ENCODE results near the gene TMEM218. TPM values are rescaled to one million over a fixed set of nuclear protein-coding genes. Genes with fewer than 3 reads are reported as not detected.

TMEM218 gene
- total and polyA plus RNA-seq, 9 donors = 22.3 to 27.1 (median 26.3) TPM

DNA sequence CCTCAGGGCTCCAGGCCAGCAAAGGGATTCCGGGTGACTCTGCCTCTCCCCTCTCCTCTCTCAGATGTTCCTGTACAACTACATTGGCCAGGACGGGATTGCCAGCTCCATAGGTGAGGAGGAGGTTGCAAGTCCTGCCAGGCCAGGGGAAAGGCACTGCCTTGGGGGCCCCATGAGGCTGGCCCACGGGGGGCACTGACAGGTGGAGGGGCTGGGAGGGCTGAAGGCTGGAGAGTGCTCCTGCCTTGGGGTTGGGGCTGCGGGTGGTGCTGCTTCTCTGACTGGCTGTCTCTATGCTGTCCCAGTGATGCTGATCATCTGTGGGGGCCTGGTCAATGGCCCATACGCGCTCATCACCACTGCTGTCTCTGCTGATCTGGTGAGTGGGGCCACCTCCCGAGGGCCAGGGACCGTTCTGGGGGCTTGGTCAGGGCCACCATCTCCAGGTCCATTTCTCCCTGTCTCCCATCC, 26.6 kb downstream of the TMEM218 start:
- Histone ChIP-seq H3K27me3 (ENCODE audit: control insufficient read depth, insufficient read depth, low read length) (no peaks in the 10 kb centered on the region), H3K4me1 (ENCODE audit: control insufficient read depth, insufficient read depth, low read length) (no peaks in the 10 kb centered on the region), H3K9me3 (replicated peaks; ENCODE audit: control insufficient read depth, low read depth, low read length) (no peaks in the 10 kb centered on the region), H3K36me3 (ENCODE audit: control insufficient read depth, insufficient read depth, low read length) (no peaks in the 10 kb centered on the region), H3K4me3 (ENCODE audit: low read length) (no peak overlapping the region), H3K27ac (ENCODE audit: low read length) (no peak overlapping the region)
- DNase-seq = no peak
- WGBS (ENCODE audit: insufficient coverage) = 78% methylated on average over 6 of the region's 8 CpGs

DNA sequence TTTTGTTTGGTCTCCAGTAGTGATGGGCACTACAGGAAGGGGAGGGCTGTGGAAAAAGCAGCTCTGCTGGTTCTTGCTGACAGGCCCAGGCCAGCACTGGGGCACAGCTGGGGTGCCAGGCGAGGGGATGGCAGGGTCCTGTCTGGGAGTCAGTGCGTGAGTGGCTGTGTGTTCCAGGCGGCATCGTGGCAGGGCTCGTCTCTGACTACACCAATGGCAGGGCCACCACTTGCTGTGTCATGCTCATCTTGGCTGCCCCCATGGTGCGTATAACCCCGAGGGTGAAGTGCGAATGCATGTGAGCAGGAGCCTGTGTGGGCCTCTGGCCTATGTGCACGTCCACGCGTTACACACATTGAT, 27.4 kb downstream of the TMEM218 start:
- DNase-seq = no peak
- 88% methylated on average over 11 of the region's 11 CpGs for WGBS (ENCODE audit: insufficient coverage)
- H3K36me3 ChIP-seq (ENCODE audit: control insufficient read depth, insufficient read depth, low read length) = no peaks in the 10 kb centered on the region
- no peak overlapping the region for H3K27ac ChIP-seq (ENCODE audit: low read length)
- no peak overlapping the region for H3K4me3 ChIP-seq (ENCODE audit: low read length)
- H3K4me1 ChIP-seq (ENCODE audit: control insufficient read depth, insufficient read depth, low read length) = no peaks in the 10 kb centered on the region
- H3K27me3 ChIP-seq (ENCODE audit: control insufficient read depth, insufficient read depth, low read length) = no peaks in the 10 kb centered on the region
- no peaks in the 10 kb centered on the region for H3K9me3 ChIP-seq (replicated peaks; ENCODE audit: control insufficient read depth, low read depth, low read length)

DNA sequence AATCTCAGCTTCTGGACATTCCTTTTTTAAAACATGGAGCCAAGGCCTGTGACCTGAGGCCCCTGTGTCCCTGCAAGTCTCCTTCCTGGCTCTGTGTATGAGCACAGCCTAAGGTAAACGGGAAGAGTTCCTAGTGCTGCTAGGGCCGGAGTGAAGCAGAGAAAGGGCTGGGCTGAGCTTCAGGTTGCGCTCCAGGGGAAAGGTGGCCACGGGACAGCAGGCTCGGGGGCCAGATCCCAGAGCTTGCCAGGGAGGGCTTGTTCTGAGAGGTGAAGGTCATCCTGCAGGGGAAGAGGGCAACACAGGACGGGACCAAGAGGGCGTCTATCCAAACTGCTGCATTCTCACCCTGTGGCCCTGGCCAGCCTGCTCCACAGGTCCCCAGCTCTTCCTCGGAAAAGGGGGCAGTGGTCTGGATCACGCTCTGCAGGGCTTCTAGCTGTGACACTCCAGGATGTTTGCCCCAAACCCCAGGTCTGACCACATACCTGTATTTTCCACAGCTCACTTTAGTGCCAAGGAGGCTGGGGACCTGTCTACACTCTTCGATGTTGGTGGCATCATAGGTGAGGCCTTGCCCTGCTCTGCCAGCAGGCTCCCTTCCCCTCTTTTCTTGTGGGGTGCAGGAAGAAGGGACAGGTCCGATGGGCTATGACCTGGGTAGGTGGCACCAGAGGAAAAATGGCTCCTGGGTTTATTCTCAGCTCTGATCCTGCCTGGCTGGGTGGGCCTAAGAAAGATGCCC, 27.9 kb downstream of the TMEM218 start:
- 49% methylated on average over 9 of the region's 11 CpGs for WGBS (ENCODE audit: insufficient coverage)
- Histone ChIP-seq H3K4me3 (ENCODE audit: low read length) (no peak overlapping the region), H3K9me3 (replicated peaks; ENCODE audit: control insufficient read depth, low read depth, low read length) (no peaks in the 10 kb centered on the region), H3K4me1 (ENCODE audit: control insufficient read depth, insufficient read depth, low read length) (no peaks in the 10 kb centered on the region), H3K27me3 (ENCODE audit: control insufficient read depth, insufficient read depth, low read length) (no peaks in the 10 kb centered on the region), H3K27ac (ENCODE audit: low read length) (no peak overlapping the region), H3K36me3 (ENCODE audit: control insufficient read depth, insufficient read depth, low read length) (no peaks in the 10 kb centered on the region)
- DNase-seq = no peak

DNA sequence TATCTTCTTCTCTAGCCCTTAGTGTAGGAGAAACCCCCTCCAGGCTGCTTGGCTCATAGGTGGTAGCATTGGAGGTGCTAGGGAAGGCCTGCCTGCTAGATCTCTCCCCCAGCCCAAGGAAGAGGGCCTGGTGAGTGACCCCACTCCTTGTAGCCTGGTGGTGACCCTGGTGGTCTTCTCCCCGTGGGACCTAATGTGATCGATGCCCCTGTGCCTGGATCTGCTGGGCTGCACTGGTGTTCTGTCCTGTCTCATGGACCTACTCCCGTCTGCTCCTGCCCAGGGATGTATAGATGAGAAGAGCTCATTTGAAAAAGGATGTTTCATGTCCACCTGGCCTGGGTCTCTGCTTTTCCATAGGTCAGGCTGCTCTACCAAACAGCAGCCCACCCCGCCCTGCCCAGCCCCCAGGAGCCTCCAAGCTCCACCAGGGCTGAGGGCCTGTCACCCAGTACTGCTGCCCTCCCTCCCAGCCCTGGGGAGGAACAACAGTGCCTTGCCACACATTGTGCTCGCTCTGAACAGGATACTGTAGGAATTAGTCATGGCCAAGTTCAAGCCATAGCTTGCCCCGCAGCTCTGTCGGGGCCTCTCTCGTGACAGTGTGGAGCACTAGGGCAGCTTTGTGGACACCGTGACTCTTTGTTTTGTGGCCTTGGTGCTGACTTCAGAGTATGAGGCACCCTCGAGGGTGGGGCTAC, 28.7 kb downstream of the TMEM218 start:
- no peak overlapping the region for H3K4me3 ChIP-seq (ENCODE audit: low read length)
- 52% methylated on average over 6 of the region's 10 CpGs for WGBS (ENCODE audit: insufficient coverage)
- no peaks in the 10 kb centered on the region for H3K4me1 ChIP-seq (ENCODE audit: control insufficient read depth, insufficient read depth, low read length)
- no peaks in the 10 kb centered on the region for H3K9me3 ChIP-seq (replicated peaks; ENCODE audit: control insufficient read depth, low read depth, low read length)
- no peaks in the 10 kb centered on the region for H3K27me3 ChIP-seq (ENCODE audit: control insufficient read depth, insufficient read depth, low read length)
- no peak for DNase-seq
- no peaks in the 10 kb centered on the region for H3K36me3 ChIP-seq (ENCODE audit: control insufficient read depth, insufficient read depth, low read length)
- H3K27ac ChIP-seq (ENCODE audit: low read length) = no peak overlapping the region

DNA sequence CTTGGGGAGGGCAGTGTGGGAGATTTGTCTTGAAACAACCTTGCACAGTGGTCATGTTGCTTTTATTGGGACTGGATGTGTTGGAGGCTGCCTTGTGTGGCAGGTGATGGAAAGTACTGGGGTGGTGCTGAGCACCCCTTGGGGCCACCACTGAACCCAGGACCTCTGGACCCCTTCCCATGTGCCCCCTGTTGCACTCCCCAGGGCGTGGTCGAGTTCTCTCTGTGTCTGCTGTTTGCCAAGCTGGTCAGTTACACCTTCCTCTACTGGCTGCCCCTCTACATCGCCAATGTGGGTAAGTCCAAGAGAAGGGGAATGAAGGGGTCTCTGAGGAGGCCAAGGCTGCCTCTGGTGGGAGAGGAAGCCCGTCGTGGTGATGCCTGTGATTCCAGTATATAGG, 29.4 kb downstream of the TMEM218 start:
- Histone ChIP-seq H3K4me3 (ENCODE audit: low read length) (no peak overlapping the region), H3K27ac (ENCODE audit: low read length) (no peak overlapping the region), H3K27me3 (ENCODE audit: control insufficient read depth, insufficient read depth, low read length) (no peaks in the 10 kb centered on the region), H3K4me1 (ENCODE audit: control insufficient read depth, insufficient read depth, low read length) (no peaks in the 10 kb centered on the region), H3K9me3 (replicated peaks; ENCODE audit: control insufficient read depth, low read depth, low read length) (no peaks in the 10 kb centered on the region), H3K36me3 (ENCODE audit: control insufficient read depth, insufficient read depth, low read length) (no peaks in the 10 kb centered on the region)
- DNase-seq = no peak
- WGBS (ENCODE audit: insufficient coverage) = no CpG with 5 or more reads among the region's 5 CpGs

DNA sequence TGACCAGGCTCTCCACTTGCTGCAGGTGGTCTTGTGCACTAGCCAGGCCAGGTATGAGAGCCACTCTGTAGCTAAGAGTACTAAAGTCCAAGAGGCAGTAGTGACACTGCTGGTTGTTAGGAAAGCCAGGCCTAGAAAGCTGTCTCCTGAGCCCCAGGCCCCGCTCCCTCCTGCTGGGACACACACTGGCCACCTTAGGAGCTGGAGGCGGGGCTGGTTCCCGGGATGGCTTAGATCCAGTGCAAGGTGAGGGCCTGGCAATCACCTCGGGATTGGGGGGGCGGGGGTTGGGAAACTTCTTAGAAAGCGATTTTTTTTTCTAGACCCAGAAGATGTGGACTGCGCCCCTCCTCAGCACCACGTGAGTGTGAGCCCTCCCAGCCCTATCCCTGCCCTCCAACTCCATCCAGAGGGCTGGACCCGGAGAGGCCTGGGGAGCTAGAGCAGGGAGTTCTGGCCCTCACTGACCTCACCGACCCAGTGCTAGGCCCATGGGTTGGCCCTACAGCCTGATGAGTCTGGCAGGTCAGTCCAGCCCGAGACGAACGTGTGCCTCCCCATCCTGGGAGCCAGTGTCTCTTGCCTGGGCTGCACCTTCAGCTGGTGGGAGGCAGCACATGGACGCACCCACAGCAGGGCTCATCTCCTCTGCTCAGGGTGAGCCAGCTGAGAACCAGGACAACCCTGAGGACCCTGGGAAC, 30.2 kb downstream of the TMEM218 start:
- no peaks in the 10 kb centered on the region for H3K4me1 ChIP-seq (ENCODE audit: control insufficient read depth, insufficient read depth, low read length)

DNA sequence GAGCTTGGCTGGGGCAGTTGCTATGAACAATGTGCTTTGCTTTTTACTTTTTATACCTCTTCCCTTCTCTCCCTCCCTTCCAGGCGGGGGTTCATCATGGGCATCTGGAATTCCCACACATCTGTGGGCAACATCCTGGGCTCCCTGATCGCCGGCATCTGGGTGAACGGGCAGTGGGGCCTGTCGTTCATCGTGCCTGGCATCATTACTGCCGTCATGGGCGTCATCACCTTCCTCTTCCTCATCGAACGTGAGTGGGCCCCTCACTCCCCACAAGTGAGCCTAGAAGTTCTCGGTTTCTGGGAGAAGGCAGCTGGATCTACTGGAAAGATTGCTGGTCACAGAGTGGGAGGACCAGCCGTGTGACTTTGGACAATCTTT, 30.9 kb downstream of the TMEM218 start:
- Histone ChIP-seq H3K4me1 (ENCODE audit: control insufficient read depth, insufficient read depth, low read length) (no peaks in the 10 kb centered on the region), H3K36me3 (ENCODE audit: control insufficient read depth, insufficient read depth, low read length) (no peaks in the 10 kb centered on the region), H3K4me3 (ENCODE audit: low read length) (no peak overlapping the region), H3K9me3 (replicated peaks; ENCODE audit: control insufficient read depth, low read depth, low read length) (no peaks in the 10 kb centered on the region), H3K27ac (ENCODE audit: low read length) (no peak overlapping the region), H3K27me3 (ENCODE audit: control insufficient read depth, insufficient read depth, low read length) (no peaks in the 10 kb centered on the region)
- DNase-seq = no peak
- 80% methylated on average over 6 of the region's 12 CpGs for WGBS (ENCODE audit: insufficient coverage)

More for the DNA sequence above, 30.2 kb downstream of the TMEM218 start:
- H3K9me3 ChIP-seq (replicated peaks; ENCODE audit: control insufficient read depth, low read depth, low read length) = no peaks in the 10 kb centered on the region
- no peaks in the 10 kb centered on the region for H3K27me3 ChIP-seq (ENCODE audit: control insufficient read depth, insufficient read depth, low read length)
- no peak overlapping the region for H3K4me3 ChIP-seq (ENCODE audit: low read length)
- 73% methylated on average over 10 of the region's 14 CpGs for WGBS (ENCODE audit: insufficient coverage)
- no peak overlapping the region for H3K27ac ChIP-seq (ENCODE audit: low read length)
- DNase-seq = no peak
- no peaks in the 10 kb centered on the region for H3K36me3 ChIP-seq (ENCODE audit: control insufficient read depth, insufficient read depth, low read length)

DNA sequence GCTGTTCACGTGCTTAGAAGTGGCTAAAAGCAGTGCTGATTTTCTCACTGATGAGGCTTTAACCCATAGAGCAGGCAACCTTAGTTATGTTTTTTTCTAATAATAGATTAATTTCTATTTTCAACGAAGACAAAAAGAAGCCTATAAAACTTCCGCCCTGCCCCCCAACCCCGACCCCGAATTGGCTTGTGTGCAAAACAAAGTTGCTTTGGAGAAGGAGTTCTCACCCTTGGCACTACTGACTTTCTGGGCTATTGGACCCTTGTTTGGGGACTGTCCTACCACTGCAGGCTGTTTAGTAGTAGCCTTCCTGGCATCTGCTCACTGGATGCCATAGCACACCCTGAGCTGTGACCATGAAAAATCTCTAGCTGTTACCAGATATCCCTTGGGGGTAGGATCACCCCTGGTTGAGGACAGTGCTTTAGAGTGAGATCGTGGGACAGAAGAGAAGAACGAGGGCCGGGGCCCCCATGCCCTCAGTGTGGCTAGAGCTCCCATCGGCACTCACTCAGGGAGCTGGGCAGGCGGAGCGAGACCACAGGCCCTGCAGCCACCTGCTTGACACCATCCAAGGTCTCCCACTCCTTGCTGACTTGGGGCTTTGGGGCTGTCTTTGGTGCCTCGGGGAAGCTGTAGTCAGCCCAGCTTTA, 31.4 kb downstream of the TMEM218 start:
- Histone ChIP-seq H3K27ac (ENCODE audit: low read length) (no peak overlapping the region), H3K27me3 (ENCODE audit: control insufficient read depth, insufficient read depth, low read length) (no peaks in the 10 kb centered on the region), H3K9me3 (replicated peaks; ENCODE audit: control insufficient read depth, low read depth, low read length) (no peaks in the 10 kb centered on the region), H3K4me1 (ENCODE audit: control insufficient read depth, insufficient read depth, low read length) (no peaks in the 10 kb centered on the region), H3K4me3 (ENCODE audit: low read length) (no peak overlapping the region), H3K36me3 (ENCODE audit: control insufficient read depth, insufficient read depth, low read length) (no peaks in the 10 kb centered on the region)
- 87% methylated on average over 9 of the region's 12 CpGs for WGBS (ENCODE audit: insufficient coverage)
- DNase-seq = no peak

DNA sequence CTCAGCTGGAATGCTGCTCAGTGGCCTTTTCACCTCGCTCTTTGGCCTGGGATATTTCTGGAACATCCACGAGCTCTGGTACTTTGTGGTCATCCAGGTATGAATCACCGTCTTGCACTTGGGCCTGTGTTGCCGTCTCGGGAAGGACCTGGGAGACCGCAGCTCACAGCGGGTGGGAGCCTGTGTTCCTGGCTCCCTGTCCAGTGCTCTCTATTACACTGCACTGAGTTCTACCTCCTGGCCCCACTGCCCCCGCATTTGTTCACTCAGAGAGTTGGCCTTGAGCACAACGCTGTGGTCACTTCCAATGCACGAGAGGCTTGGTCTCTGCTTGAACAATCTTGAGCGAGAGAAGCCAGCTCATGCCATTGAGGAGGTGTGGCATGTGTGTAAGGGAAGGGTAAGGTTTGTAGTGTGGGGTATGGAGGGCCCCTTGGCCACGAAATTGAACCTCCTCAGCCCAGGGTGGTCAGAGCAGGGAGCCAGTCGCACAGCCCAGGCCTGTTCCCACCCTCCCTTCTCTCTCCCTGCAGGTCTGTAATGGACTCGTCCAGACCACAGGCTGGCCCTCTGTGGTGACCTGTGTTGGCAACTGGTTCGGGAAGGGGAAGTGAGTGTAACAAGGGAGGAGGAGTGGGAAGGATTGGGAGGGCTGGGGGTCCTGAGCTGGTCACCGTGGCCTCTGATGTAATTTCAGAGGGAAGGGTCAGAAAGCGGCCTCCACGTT, 32.1 kb downstream of the TMEM218 start:
- no peak overlapping the region for H3K4me3 ChIP-seq (ENCODE audit: low read length)
- no peak overlapping the region for H3K27ac ChIP-seq (ENCODE audit: low read length)
- no peaks in the 10 kb centered on the region for H3K36me3 ChIP-seq (ENCODE audit: control insufficient read depth, insufficient read depth, low read length)
- no peaks in the 10 kb centered on the region for H3K4me1 ChIP-seq (ENCODE audit: control insufficient read depth, insufficient read depth, low read length)
- WGBS (ENCODE audit: insufficient coverage) = 78% methylated on average over 14 of the region's 18 CpGs
- no peaks in the 10 kb centered on the region for H3K27me3 ChIP-seq (ENCODE audit: control insufficient read depth, insufficient read depth, low read length)
- no peak for DNase-seq
- no peaks in the 10 kb centered on the region for H3K9me3 ChIP-seq (replicated peaks; ENCODE audit: control insufficient read depth, low read depth, low read length)
